Stomach (tissue), 4 donors: ENCODE measurements around the gene RTL10.

Experiments
- POLR2A ChIP-seq, 4 donors: fragments of 450-650 bp; IDR thresholded peaks; one replicate each; pipeline ENCODE4 v1.6.1; 2016; ENCODE audit warnings: antibody characterized with exemption in 4 of 4, control low read depth in 2 of 4, mild to moderate bottlenecking in 1 of 4, moderate library complexity in 1 of 4
- POLR2AphosphoS5 ChIP-seq, 3 donors: sonication (generic); formaldehyde crosslinking; IDR thresholded peaks; one replicate each; pipeline ENCODE4 v1.6.1; 2016; ENCODE audit warnings: antibody characterized with exemption in 3 of 3
- TF ChIP-seq, protein P1 (sequence below), 7 experiments: fragments of 450-650 bp in 4 of 7; fragments of 200-600 bp in 3 of 7; sonication (generic) in 3 of 7; IDR thresholded peaks; one replicate each; pipeline ENCODE4 v1.5.1; 2016 to 2019; ENCODE audit warnings: antibody characterized with exemption in 7 of 7, control low read depth in 2 of 7, mild to moderate bottlenecking in 1 of 7

- TF ChIP-seq POLR2AphosphoS5 (IDR thresholded peaks at IDR 0.05), result no peak
- TF ChIP-seq, protein P1, sequence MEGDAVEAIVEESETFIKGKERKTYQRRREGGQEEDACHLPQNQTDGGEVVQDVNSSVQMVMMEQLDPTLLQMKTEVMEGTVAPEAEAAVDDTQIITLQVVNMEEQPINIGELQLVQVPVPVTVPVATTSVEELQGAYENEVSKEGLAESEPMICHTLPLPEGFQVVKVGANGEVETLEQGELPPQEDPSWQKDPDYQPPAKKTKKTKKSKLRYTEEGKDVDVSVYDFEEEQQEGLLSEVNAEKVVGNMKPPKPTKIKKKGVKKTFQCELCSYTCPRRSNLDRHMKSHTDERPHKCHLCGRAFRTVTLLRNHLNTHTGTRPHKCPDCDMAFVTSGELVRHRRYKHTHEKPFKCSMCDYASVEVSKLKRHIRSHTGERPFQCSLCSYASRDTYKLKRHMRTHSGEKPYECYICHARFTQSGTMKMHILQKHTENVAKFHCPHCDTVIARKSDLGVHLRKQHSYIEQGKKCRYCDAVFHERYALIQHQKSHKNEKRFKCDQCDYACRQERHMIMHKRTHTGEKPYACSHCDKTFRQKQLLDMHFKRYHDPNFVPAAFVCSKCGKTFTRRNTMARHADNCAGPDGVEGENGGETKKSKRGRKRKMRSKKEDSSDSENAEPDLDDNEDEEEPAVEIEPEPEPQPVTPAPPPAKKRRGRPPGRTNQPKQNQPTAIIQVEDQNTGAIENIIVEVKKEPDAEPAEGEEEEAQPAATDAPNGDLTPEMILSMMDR (IDR thresholded peaks at IDR 0.05), result no peak
- no peak for TF ChIP-seq POLR2A (IDR thresholded peaks at IDR 0.05)
Measured at GRCh38 chr22:19868773-19869471, 14.2 kb upstream of the RTL10 start.
